Activated naive CD8-positive, alpha-beta T cell treated with anti-CD3 and anti-CD28 coated beads, Interleukin-2, amount 10 ng/mL, durations not matched to agents 7 days and 5 days (primary cell): ENCODE results near the gene AHSA1. TPM values are rescaled to one million over a fixed set of nuclear protein-coding genes. Genes with fewer than 3 reads are reported as not detected.
"Not testable (repeated sequence)": the region's sequence is repeated elsewhere in the genome, so short reads cannot be mapped to it uniquely, and the experiment has no call there.

Experiments used
- ATAC-seq: fragments of 150-1000 bp; cut with Tn5 transposase; one replicate; pipeline ENCODE4 v1.10.0; 2021; ENCODE audit warnings: low read depth, moderate library complexity
- POLR2A ChIA-PET: fragments of 350-600 bp; sonication (Branson Sonifier 250); formaldehyde crosslinking; loops from one replicate; lab custom pipeline; 2021; ENCODE audit warnings: antibody characterized with exemption; lab: Charles Lee
- DNase-seq: peaks from one replicate; pipeline ENCODE4 v3.0.0; 2021
- H3K27ac Mint-ChIP-seq: one replicate; pipeline ENCODE4 v1.8.0; 2022; ENCODE audit warnings: mild to moderate bottlenecking, mixed read lengths
- H3K27me3 Mint-ChIP-seq: one replicate; pipeline ENCODE4 v1.8.0; 2022; ENCODE audit warnings: mild to moderate bottlenecking, moderate library complexity, mixed read lengths
- H3K36me3 Mint-ChIP-seq: one replicate; pipeline ENCODE4 v1.8.0; 2021; ENCODE audit warnings: mild to moderate bottlenecking, mixed read lengths
- H3K4me1 Mint-ChIP-seq: one replicate; pipeline ENCODE4 v1.8.0; 2021; ENCODE audit warnings: mixed read lengths
- H3K4me3 Mint-ChIP-seq: one replicate; pipeline ENCODE4 v1.8.0; 2022; ENCODE audit warnings: mild to moderate bottlenecking, moderate library complexity, mixed read lengths
- H3K9me3 Mint-ChIP-seq: one replicate; pipeline ENCODE4 v1.8.0; 2021; ENCODE audit warnings: mixed read lengths
- total RNA-seq, 2 experiments: library from RNA; stranded (reverse); gene quantifications; one replicate each; pipeline ENCODE4 v1.2.3, GENCODE V29; 2021

The AHSA1 gene
- 100 to 1,000 TPM; 154 to 163 TPM for total RNA-seq

- Mint-ChIP-seq H3K9me3 (no peaks in the 10 kb centered on the region), H3K36me3 (peaks cover 26% of the 10 kb centered on the region), H3K4me1 (peaks cover 33% of the 10 kb centered on the region), H3K27ac (peak within 1 kb of the TSS; percentile 100), H3K4me3 (peak within 1 kb of the TSS; percentile 100), H3K27me3 (no peaks in the 10 kb centered on the region)
- DNase-seq (peak; percentile 84), ATAC-seq (peak; percentile 92)
- POLR2A ChIA-PET = interaction anchor here (0.6 to 2.7 kb wide), 5 partner anchors 80 to 303 kb away, joined by 3 to 14 read pairs (median 5); partner anchors contain the start of genes GSTZ1, POMT2, SAMD15 and SNW1
Observed at GRCh38 chr14:77457522-77458248, at the start of gene AHSA1, which contains the start of gene VIPAS39. Gene AHSA1, plus strand, starts transcription at chr14:77458093. Its CDS starts 97 bp downstream, at chr14:77458190. Gene VIPAS39, minus strand, starts transcription at chr14:77457601. Its CDS starts 3,499 bp downstream, at chr14:77454102.

- peaks cover 2% of the 10 kb centered on the region for H3K27me3 Mint-ChIP-seq
Observed at GRCh38 chr14:77409131-77409533, 48.8 kb upstream of the AHSA1 start.

GRCh38 chr14:77415403-77416030 is 42.4 kb upstream of the AHSA1 start:
- H3K27me3 Mint-ChIP-seq, ATAC-seq, POLR2A ChIA-PET, DNase-seq, H3K27ac Mint-ChIP-seq, H3K4me1 Mint-ChIP-seq, H3K36me3 Mint-ChIP-seq, H3K4me3 Mint-ChIP-seq: not testable (repeated sequence)
- peaks cover 13% of the 10 kb centered on the region for H3K9me3 Mint-ChIP-seq

More at GRCh38 chr14:77409131-77409533, 48.8 kb upstream of the AHSA1 start:
- Mint-ChIP-seq H3K27ac (no peak overlapping the region), H3K9me3 (no peaks in the 10 kb centered on the region), H3K36me3 (no peaks in the 10 kb centered on the region), H3K4me1 (peaks cover 17% of the 10 kb centered on the region), H3K4me3 (no peak overlapping the region)
- POLR2A ChIA-PET = no interaction called here
- DNase-seq (no peak), ATAC-seq (no peak)

GRCh38 chr14:77416098-77416497 is 41.8 kb upstream of the AHSA1 start:
- H3K27me3 Mint-ChIP-seq, POLR2A ChIA-PET, H3K36me3 Mint-ChIP-seq, H3K27ac Mint-ChIP-seq, H3K4me3 Mint-ChIP-seq, DNase-seq, H3K4me1 Mint-ChIP-seq, ATAC-seq: not testable (repeated sequence)
- H3K9me3 Mint-ChIP-seq = peaks cover 13% of the 10 kb centered on the region

GRCh38 chr14:77416836-77417235 is 41.1 kb upstream of the AHSA1 start:
- H3K27ac Mint-ChIP-seq = no peak overlapping the region
- no peaks in the 10 kb centered on the region for H3K4me1 Mint-ChIP-seq
- H3K27me3 Mint-ChIP-seq = peaks cover 2% of the 10 kb centered on the region
- H3K9me3 Mint-ChIP-seq = peaks cover 13% of the 10 kb centered on the region
- POLR2A ChIA-PET = no interaction called here
- ATAC-seq (no peak), DNase-seq (no peak)
- H3K36me3 Mint-ChIP-seq = peaks cover 15% of the 10 kb centered on the region
- H3K4me3 Mint-ChIP-seq = no peak overlapping the region

GRCh38 chr14:77421201-77421600 is 36.7 kb upstream of the AHSA1 start:
- H3K27ac Mint-ChIP-seq = no peak overlapping the region
- ATAC-seq (no peak), DNase-seq (no peak)
- H3K4me3 Mint-ChIP-seq = no peak overlapping the region
- H3K27me3 Mint-ChIP-seq = no peaks in the 10 kb centered on the region
- peaks cover 13% of the 10 kb centered on the region for H3K9me3 Mint-ChIP-seq
- peaks cover 37% of the 10 kb centered on the region for H3K36me3 Mint-ChIP-seq
- no peaks in the 10 kb centered on the region for H3K4me1 Mint-ChIP-seq
- POLR2A ChIA-PET = no interaction called here

GRCh38 chr14:77423423-77423822 is 34.5 kb upstream of the AHSA1 start, which contains the start of gene NOXRED1:
Gene NOXRED1, minus strand, starts transcription at chr14:77423523. Its CDS starts 634 bp downstream, at chr14:77422889.
- Mint-ChIP-seq H3K27me3 (no peaks in the 10 kb centered on the region), H3K4me3 (no peak within 1 kb of the TSS), H3K27ac (no peak within 1 kb of the TSS), H3K36me3 (peaks cover 45% of the 10 kb centered on the region), H3K9me3 (peaks cover 9% of the 10 kb centered on the region), H3K4me1 (no peaks in the 10 kb centered on the region)
- ATAC-seq (no peak), DNase-seq (no peak)
- POLR2A ChIA-PET = no interaction called here

- POLR2A ChIA-PET = no interaction called here
- Mint-ChIP-seq H3K9me3 (peaks cover 2% of the 10 kb centered on the region), H3K36me3 (peaks cover 53% of the 10 kb centered on the region), H3K27me3 (no peaks in the 10 kb centered on the region), H3K4me3 (no peak overlapping the region), H3K27ac (no peak overlapping the region), H3K4me1 (no peaks in the 10 kb centered on the region)
- ATAC-seq (no peak), DNase-seq (no peak)
Observed at GRCh38 chr14:77424862-77425261, 33.0 kb upstream of the AHSA1 start.

- Mint-ChIP-seq H3K36me3 (peaks cover 52% of the 10 kb centered on the region), H3K4me1 (no peaks in the 10 kb centered on the region), H3K27me3 (no peaks in the 10 kb centered on the region), H3K4me3 (no peak overlapping the region), H3K27ac (no peak overlapping the region), H3K9me3 (no peaks in the 10 kb centered on the region)
- no peak for ATAC-seq
- no peak for DNase-seq
- POLR2A ChIA-PET = interaction anchor here (0.6 kb wide), 1 partner anchor 14 kb away, joined by 3 read pairs; no protein-coding TSS in a partner anchor
Observed at GRCh38 chr14:77426396-77426795, 31.5 kb upstream of the AHSA1 start.

- Mint-ChIP-seq H3K4me1 (no peaks in the 10 kb centered on the region), H3K27me3 (no peaks in the 10 kb centered on the region), H3K9me3 (no peaks in the 10 kb centered on the region), H3K4me3 (no peak overlapping the region), H3K27ac (no peak overlapping the region), H3K36me3 (peaks cover 26% of the 10 kb centered on the region)
- ATAC-seq (no peak), DNase-seq (no peak)
- POLR2A ChIA-PET = no interaction called here
Observed at GRCh38 chr14:77436042-77436441, 21.9 kb upstream of the AHSA1 start.

- Mint-ChIP-seq H3K4me3 (no peak overlapping the region), H3K27ac (no peak overlapping the region), H3K9me3 (no peaks in the 10 kb centered on the region), H3K27me3 (no peaks in the 10 kb centered on the region), H3K4me1 (no peaks in the 10 kb centered on the region), H3K36me3 (peaks cover 37% of the 10 kb centered on the region)
- POLR2A ChIA-PET = no interaction called here
- no peak for ATAC-seq
- no peak for DNase-seq
Observed at GRCh38 chr14:77438596-77438995, 19.3 kb upstream of the AHSA1 start.

- DNase-seq = no peak
- no peak overlapping the region for H3K4me3 Mint-ChIP-seq
- no peak for ATAC-seq
- no peak overlapping the region for H3K27ac Mint-ChIP-seq
- H3K4me1 Mint-ChIP-seq = no peaks in the 10 kb centered on the region
- H3K9me3 Mint-ChIP-seq = no peaks in the 10 kb centered on the region
- no peaks in the 10 kb centered on the region for H3K27me3 Mint-ChIP-seq
- H3K36me3 Mint-ChIP-seq = peaks cover 30% of the 10 kb centered on the region
- POLR2A ChIA-PET = no interaction called here
Observed at GRCh38 chr14:77439861-77440260, 18.0 kb upstream of the AHSA1 start.

- no peak for DNase-seq
- Mint-ChIP-seq H3K27ac (no peak overlapping the region), H3K27me3 (no peaks in the 10 kb centered on the region), H3K36me3 (peaks cover 24% of the 10 kb centered on the region), H3K9me3 (no peaks in the 10 kb centered on the region), H3K4me3 (no peak overlapping the region), H3K4me1 (no peaks in the 10 kb centered on the region)
- ATAC-seq = no peak
- POLR2A ChIA-PET = no interaction called here
Observed at GRCh38 chr14:77442196-77442595, 15.7 kb upstream of the AHSA1 start.
